Thymus (tissue), 11 donors: ENCODE results near the gene PIANP. TPM values are rescaled to one million over a fixed set of nuclear protein-coding genes. Genes with fewer than 3 reads are reported as not detected.

Experiments
- DNase-seq, 9 donors: peaks; one replicate each; pipeline ENCODE4 v3.0.0-alpha.2; 2013; ENCODE audit warnings: low spot score in 9 of 9, low read depth in 6 of 9, missing footprints in 1 of 9
- H3K27ac ChIP-seq, 2 donors: one replicate each; pipeline ENCODE4 v1.5.1; 2013; ENCODE audit warnings: control low read depth in 1 of 2, low read depth in 1 of 2, low read length in 1 of 2, mild to moderate bottlenecking in 1 of 2, moderate library complexity in 1 of 2
- H3K27me3 ChIP-seq, 2 donors: one replicate each; pipeline ENCODE4 v1.5.1; 2013; ENCODE audit warnings: low read length in 1 of 2; ENCODE audit not compliant: control insufficient read depth in 2 of 2, insufficient read depth in 1 of 2
- H3K36me3 ChIP-seq, 2 donors: one replicate each; pipeline ENCODE4 v1.5.1; 2013; ENCODE audit warnings: low read length in 1 of 2, mild to moderate bottlenecking in 1 of 2, moderate library complexity in 1 of 2; ENCODE audit not compliant: control insufficient read depth in 2 of 2, insufficient read depth in 2 of 2
- H3K4me1 ChIP-seq, 2 donors: one replicate each; pipeline ENCODE4 v1.5.1; 2013; ENCODE audit warnings: low read length in 2 of 2; ENCODE audit not compliant: control insufficient read depth in 2 of 2, insufficient read depth in 2 of 2
- H3K4me3 ChIP-seq, 2 donors: one replicate each; pipeline ENCODE4 v1.5.1; 2013; ENCODE audit warnings: low read length in 2 of 2, control low read depth in 1 of 2, mild to moderate bottlenecking in 1 of 2
- H3K9me3 ChIP-seq, 2 donors: one replicate each; pipeline ENCODE4 v1.5.1; 2013; ENCODE audit warnings: low read length in 1 of 2, mild to moderate bottlenecking in 1 of 2; ENCODE audit not compliant: control insufficient read depth in 2 of 2, insufficient read depth in 1 of 2
- WGBS: extraction: QIAGEN DNeasy Blood & Tissue Kit; methylation state at CpG from one replicate; pipeline ENCODE4 v1.1.7; 2013; 5-methylcytosine and 5-hydroxymethylcytosine counted together
- polyA plus RNA-seq: library from polyadenylated mRNA; stranded (reverse); fragments of 200-250 nt; gene quantifications from one replicate; pipeline ENCODE4 v1.2.3, GENCODE V29; 2013
- total RNA-seq: library from RNA; stranded (reverse); fragments of 120-200 nt; gene quantifications from one replicate; pipeline ENCODE4 v1.2.4, GENCODE V29; 2013
- donor health status: healthy.

Gene PIANP
- total and polyA plus RNA-seq, 2 donors = 0.09 to 0.23 TPM

DNA sequence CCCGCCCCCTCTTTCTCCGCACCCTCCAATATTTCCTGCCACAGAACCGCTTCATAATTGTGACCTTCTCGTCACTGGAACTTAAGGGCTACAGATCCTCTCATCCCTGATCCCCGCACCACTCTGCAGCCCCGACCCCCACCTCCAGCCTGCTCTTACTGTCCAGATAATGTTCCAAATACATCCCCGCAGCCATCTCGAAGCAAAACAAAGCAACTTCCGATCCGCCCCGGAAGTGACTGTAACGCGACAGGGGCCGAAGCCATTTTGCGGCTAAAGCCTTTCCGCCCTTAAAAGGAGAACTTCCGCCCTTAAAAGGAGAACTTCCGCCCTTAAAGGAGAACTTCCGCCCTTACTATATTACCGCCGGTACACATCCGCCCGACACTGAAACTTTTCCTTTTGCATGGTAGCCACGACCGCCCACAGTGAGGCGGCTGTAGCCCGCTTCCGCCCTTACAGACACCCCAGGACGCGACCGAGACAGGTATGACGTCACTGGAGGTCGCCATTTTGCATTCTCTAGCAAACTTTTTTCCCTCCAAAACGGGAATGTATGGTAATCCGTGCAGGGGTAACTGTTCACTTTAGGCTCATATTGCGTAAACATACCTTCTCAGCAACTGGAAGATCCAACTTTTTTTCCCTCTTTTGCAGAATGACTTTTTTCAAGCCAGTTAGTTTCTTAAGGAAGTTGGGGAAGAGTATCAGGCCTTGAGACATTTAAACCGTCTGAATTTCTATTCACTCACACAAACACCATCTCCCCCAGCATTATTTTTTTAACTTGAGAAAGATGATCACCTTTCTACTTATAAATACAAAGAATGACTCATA, 37.5 kb downstream of the PIANP start, which contains the start of gene ING4:
Gene ING4 (minus strand): TSS at position 214 of the 837 bp plus-strand sequence. CDS start 18 bp downstream, at position 196.
- DNase-seq = peak; percentile 96 to 100 (median 99)
- no peaks in the 10 kb centered on the region for H3K9me3 ChIP-seq
- peaks cover 7 to 10% of the 10 kb centered on the region in 2 donors for H3K4me1 ChIP-seq
- WGBS = 3% methylated on average over 37 of the region's 37 CpGs
- peak within 1 kb of the TSS; percentile 77 to 80 for H3K4me3 ChIP-seq
- peaks cover 14 to 30% of the 10 kb centered on the region in 2 donors for H3K36me3 ChIP-seq
- H3K27me3 ChIP-seq = no peaks in the 10 kb centered on the region
- peak within 1 kb of the TSS; percentile 89 to 91 for H3K27ac ChIP-seq

DNA sequence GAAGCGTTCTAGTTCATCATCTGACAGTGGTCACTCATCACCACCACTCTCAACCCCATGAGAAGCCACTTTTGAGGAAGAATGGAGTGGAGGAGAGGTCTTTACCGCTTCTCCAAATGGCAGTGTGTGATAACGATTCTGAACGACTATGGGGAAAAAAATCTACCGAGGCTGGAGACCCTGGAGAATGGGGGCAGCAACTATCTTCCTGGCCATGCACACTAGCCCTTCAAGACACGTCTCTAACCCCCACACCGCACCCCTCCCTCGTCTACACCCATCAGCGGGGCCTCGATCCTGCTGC, 38.1 kb downstream of the PIANP start:
- peaks cover 9 to 25% of the 10 kb centered on the region in 2 donors for H3K36me3 ChIP-seq
- no peaks in the 10 kb centered on the region for H3K9me3 ChIP-seq
- peak overlapping the region; percentile 77 to 80 for H3K4me3 ChIP-seq
- H3K4me1 ChIP-seq = peaks cover 7 to 10% of the 10 kb centered on the region in 2 donors
- no peak for DNase-seq
- H3K27me3 ChIP-seq = no peaks in the 10 kb centered on the region
- peak overlapping the region; percentile 68 to 72 for H3K27ac ChIP-seq
- 2% methylated on average over 10 of the region's 10 CpGs for WGBS

GRCh38 chr12:6653987-6654386, 46.6 kb downstream of the PIANP start:
- no peak overlapping the region for H3K4me3 ChIP-seq
- H3K4me1 ChIP-seq = no peaks in the 10 kb centered on the region
- H3K36me3 ChIP-seq = peaks cover 57 to 79% of the 10 kb centered on the region in 2 donors
- 98% methylated on average over 5 of the region's 5 CpGs for WGBS
- no peak for DNase-seq
- H3K27me3 ChIP-seq = no peaks in the 10 kb centered on the region
- H3K9me3 ChIP-seq = no peaks in the 10 kb centered on the region
- no peak overlapping the region for H3K27ac ChIP-seq

DNA sequence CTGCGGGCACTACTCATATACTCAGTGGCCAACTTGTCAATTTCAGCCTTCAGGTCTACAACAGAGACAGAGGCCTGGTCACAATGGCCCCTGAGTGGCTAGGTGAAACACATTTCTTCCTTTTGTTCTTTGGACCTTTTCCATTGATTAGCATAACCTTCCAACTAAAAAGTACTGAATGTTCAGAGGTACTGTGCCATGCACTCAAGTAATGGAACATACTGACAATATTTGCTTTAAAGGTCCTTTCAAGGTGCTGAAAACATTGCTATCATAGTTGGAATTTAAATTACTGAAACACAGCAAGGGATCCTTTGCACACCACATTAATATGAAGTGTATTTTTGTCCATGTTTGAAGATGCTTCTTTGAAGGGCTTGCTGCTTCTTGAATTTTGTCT, 47.3 kb downstream of the PIANP start:
- no peaks in the 10 kb centered on the region for H3K9me3 ChIP-seq
- WGBS = 100% methylated on average over 1 of the region's 1 CpG
- no peak overlapping the region for H3K4me3 ChIP-seq
- peaks cover 61 to 77% of the 10 kb centered on the region in 2 donors for H3K36me3 ChIP-seq
- H3K27ac ChIP-seq = no peak overlapping the region
- H3K4me1 ChIP-seq = no peaks in the 10 kb centered on the region
- DNase-seq = no peak
- H3K27me3 ChIP-seq = no peaks in the 10 kb centered on the region

GRCh38 chr12:6652391-6652790, 48.2 kb downstream of the PIANP start:
- Histone ChIP-seq H3K27me3 (no peaks in the 10 kb centered on the region), H3K4me1 (no peaks in the 10 kb centered on the region), H3K27ac (no peak overlapping the region), H3K9me3 (no peaks in the 10 kb centered on the region), H3K4me3 (no peak overlapping the region), H3K36me3 (peaks cover 61 to 79% of the 10 kb centered on the region in 2 donors)
- WGBS = 98% methylated on average over 12 of the region's 12 CpGs
- DNase-seq = no peak

GRCh38 chr12:6650832-6651231, 49.8 kb downstream of the PIANP start:
- WGBS = 97% methylated on average over 8 of the region's 8 CpGs
- Histone ChIP-seq H3K27ac (no peak overlapping the region), H3K4me3 (no peak overlapping the region), H3K27me3 (peaks cover 0 to 3% of the 10 kb centered on the region in 2 donors), H3K9me3 (peaks cover 0 to 5% of the 10 kb centered on the region in 2 donors), H3K36me3 (peaks cover 52 to 65% of the 10 kb centered on the region in 2 donors), H3K4me1 (peaks cover 0 to 6% of the 10 kb centered on the region in 2 donors)
- no peak for DNase-seq

DNA sequence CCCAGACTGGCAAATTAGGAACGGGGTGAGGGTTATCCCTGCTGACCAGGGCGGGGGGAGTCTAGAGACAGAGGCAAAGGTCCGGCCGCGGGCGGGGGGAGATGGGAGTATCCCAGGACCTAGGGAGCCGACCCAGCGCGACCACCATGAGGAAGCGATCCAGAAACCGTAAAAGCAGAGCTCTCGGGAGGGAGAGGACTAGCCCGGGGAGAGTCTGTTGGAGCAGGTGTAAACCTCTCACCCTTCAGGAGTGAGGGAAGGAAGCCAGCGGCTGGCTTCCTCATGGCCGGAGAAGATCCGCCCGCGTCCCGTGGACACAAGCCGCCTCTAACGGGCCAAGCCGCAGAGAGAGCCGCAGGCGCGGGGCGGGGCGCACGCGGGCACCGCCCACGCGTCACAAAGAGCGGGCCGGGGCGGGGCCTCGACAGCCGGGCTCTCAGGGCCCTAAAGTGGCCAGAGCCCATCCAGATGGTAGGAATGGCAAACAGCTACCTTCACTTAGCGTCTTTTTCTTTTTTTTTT, 53.5 kb downstream of the PIANP start, which contains the start of gene ACRBP:
Gene ACRBP (minus strand): TSS at position 350 of the 522 bp plus-strand sequence. CDS start 66 bp downstream, at position 284.
- H3K36me3 ChIP-seq = peaks cover 33% of the 10 kb centered on the region in 2 donors
- WGBS = 7% methylated on average over 38 of the region's 38 CpGs
- H3K4me1 ChIP-seq = peaks cover 2 to 28% of the 10 kb centered on the region in 2 donors
- peak in 2 of 9 donors; percentile 37 to 57 for DNase-seq
- peak within 1 kb of the TSS in 1 of 2 donors; percentile 2 for H3K27ac ChIP-seq
- peaks cover 0 to 3% of the 10 kb centered on the region in 2 donors for H3K27me3 ChIP-seq
- peak within 1 kb of the TSS; percentile 37 to 42 for H3K4me3 ChIP-seq
- peaks cover 0 to 14% of the 10 kb centered on the region in 2 donors for H3K9me3 ChIP-seq

DNA sequence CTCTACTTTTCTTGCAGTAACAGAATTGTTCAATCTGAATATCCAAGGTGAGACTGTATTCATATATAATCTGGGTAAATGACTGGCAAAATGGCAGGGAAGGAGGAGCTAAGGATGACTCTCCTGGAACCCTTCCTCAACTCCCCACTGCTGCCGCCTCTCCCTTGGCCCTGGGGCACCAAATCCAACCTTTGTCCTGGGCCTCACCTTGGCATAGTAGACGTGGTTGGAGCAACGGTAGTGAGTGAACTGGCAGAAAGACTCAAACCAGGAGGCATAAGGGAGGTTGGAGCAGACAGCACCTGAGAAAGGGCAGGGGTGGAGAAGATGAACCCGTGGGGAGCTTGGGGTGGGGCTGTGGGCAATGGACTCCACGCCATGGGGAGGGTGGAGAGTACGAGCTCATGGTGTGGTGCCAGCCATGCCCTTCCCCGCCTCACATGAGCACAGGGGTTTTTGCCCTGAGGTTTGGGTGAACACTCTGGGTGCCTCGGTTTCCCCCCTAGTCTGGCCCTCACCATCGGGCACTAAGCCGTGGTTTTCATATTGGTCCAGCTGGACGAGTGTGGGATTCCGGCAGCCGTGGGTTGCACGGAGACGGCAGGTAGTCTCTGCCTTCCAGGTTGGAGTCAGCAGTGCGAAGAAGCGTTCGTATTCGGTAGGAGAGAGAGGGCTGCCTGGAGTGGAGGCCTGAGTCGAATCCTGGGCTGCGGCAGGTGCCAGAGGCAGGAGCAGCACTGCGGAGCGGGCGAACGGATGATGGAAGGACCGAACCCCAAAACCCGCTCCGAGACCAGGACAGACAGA, 54.1 kb downstream of the PIANP start:
- H3K36me3 ChIP-seq = peaks cover 26 to 27% of the 10 kb centered on the region in 2 donors
- peaks cover 2 to 28% of the 10 kb centered on the region in 2 donors for H3K4me1 ChIP-seq
- H3K27me3 ChIP-seq = peaks cover 0 to 3% of the 10 kb centered on the region in 2 donors
- peak overlapping the region; percentile 37 to 42 for H3K4me3 ChIP-seq
- H3K9me3 ChIP-seq = peaks cover 0 to 14% of the 10 kb centered on the region in 2 donors
- DNase-seq = no peak
- WGBS = 70% methylated on average over 28 of the region's 28 CpGs
- no peak overlapping the region for H3K27ac ChIP-seq
